Posterior vena cava (tissue), 2 donors: Measurements from ENCODE around the gene SUGCT. TPM values are rescaled to one million over a fixed set of nuclear protein-coding genes. Genes with fewer than 3 reads are reported as not detected.
"Not testable (repeated sequence)": the region's sequence is repeated elsewhere in the genome, so short reads cannot be mapped to it uniquely, and the experiment has no call there.

Experiments used
- DNase-seq: peaks from one replicate; pipeline ENCODE4 v3.0.0-alpha.2; 2020; ENCODE audit warnings: low spot score
- intact Hi-C, 2 donors: fragments of 100-400 bp; cut with DNase I; formaldehyde crosslinking; loops; one replicate each; pipeline versions ENCODE4 v1.14.1 to v1.14.2; 2022 to 2023
- total RNA-seq, 2 donors: library from RNA; stranded (reverse); fragmentation: NEBNext Ultra II Directional; extraction: Animal tissue kit (Norgen Biotek cat#: 25700); gene quantifications; one replicate each; pipeline ENCODE4 v1.2.1, GENCODE V29; 2021
- donor health status: DM: yes; HTN: yes; CAD: no.
- donor health status: DM: yes; HTN: yes; CAD: no.

SUGCT gene
- total RNA-seq, 2 donors from 2014 or later = 15.8 to 16.2 TPM

GRCh38 chr7:40231796-40232195 is 97.0 kb downstream of the SUGCT start:
- intact Hi-C loops = no loop called here
- DNase-seq = no peak

GRCh38 chr7:40232242-40232893 is 97.6 kb downstream of the SUGCT start:
- intact Hi-C loops = no loop called here
- DNase-seq = no peak

- no peak for DNase-seq
- intact Hi-C loops = no loop called here
Measured at GRCh38 chr7:40234046-40234445, 99.2 kb downstream of the SUGCT start.

- intact Hi-C loops = no loop called here
- DNase-seq = no peak
Measured at GRCh38 chr7:40234666-40235065, 99.9 kb downstream of the SUGCT start.

GRCh38 chr7:40237731-40238130 is 102.9 kb downstream of the SUGCT start:
- intact Hi-C loops = no loop called here
- DNase-seq = no peak

GRCh38 chr7:40239755-40240303 is 105.0 kb downstream of the SUGCT start:
- no peak for DNase-seq
- intact Hi-C loops = no loop called here

- DNase-seq = no peak
Measured at GRCh38 chr7:40243076-40243475, 108.3 kb downstream of the SUGCT start.

GRCh38 chr7:40244226-40244625 is 109.4 kb downstream of the SUGCT start:
- intact Hi-C loops = no loop called here
- no peak for DNase-seq

More at GRCh38 chr7:40243076-40243475, 108.3 kb downstream of the SUGCT start:
- intact Hi-C loops = no loop called here

GRCh38 chr7:40248681-40249080 is 113.9 kb downstream of the SUGCT start:
- no peak for DNase-seq
- intact Hi-C loops = no loop called here

- intact Hi-C loops, DNase-seq: not testable (repeated sequence)
Measured at GRCh38 chr7:40253444-40253843, 118.6 kb downstream of the SUGCT start.

GRCh38 chr7:40263752-40264390 is 129.1 kb downstream of the SUGCT start:
- intact Hi-C loops = no loop called here
- no peak for DNase-seq

GRCh38 chr7:40267583-40267982 is 132.8 kb downstream of the SUGCT start:
- no peak for DNase-seq
- intact Hi-C loops = no loop called here

- intact Hi-C loops, DNase-seq: not testable (repeated sequence)
Measured at GRCh38 chr7:40268810-40269209, 134.0 kb downstream of the SUGCT start.

- intact Hi-C loops = no loop called here
- DNase-seq = no peak
Measured at GRCh38 chr7:40276061-40276460, 141.3 kb downstream of the SUGCT start.

- no peak for DNase-seq
- intact Hi-C loops = no loop called here
Measured at GRCh38 chr7:40279991-40280390, 145.2 kb downstream of the SUGCT start.

- intact Hi-C loops = no loop called here
- DNase-seq = no peak
Measured at GRCh38 chr7:40282858-40283257, 148.1 kb downstream of the SUGCT start.

- intact Hi-C loops = no loop called here
- no peak for DNase-seq
Measured at GRCh38 chr7:40283391-40283790, 148.6 kb downstream of the SUGCT start.

- intact Hi-C loops = no loop called here
- no peak for DNase-seq
Measured at GRCh38 chr7:40288827-40289226, 154.0 kb downstream of the SUGCT start.

GRCh38 chr7:40297741-40298311 is 163.0 kb downstream of the SUGCT start:
- no peak for DNase-seq
- intact Hi-C loops = no loop called here

GRCh38 chr7:40298421-40298820 is 163.6 kb downstream of the SUGCT start:
- intact Hi-C loops = no loop called here

GRCh38 chr7:40299097-40299496 is 164.3 kb downstream of the SUGCT start:
- DNase-seq = no peak
- intact Hi-C loops = no loop called here

More at GRCh38 chr7:40298421-40298820, 163.6 kb downstream of the SUGCT start:
- DNase-seq = no peak
